Natural killer cell (primary cell): ENCODE data around the gene KLHDC8B. TPM values are rescaled to one million over a fixed set of nuclear protein-coding genes. Genes with fewer than 3 reads are reported as not detected.

Experiments
- ATAC-seq, 3 donors: fragments of 150-1000 bp in 2 of 3; fragments of 200-7000 bp in 1 of 3; cut with Tn5 transposase; 1 replicate in 1 of 3; 2 replicates in 2 of 3; pipeline ENCODE4 v1.10.0; 2021; ENCODE audit warnings: mild to moderate bottlenecking in 2 of 3, moderate library complexity in 2 of 3
- DNase-seq, 2 donors: peaks; one replicate each; pipeline versions ENCODE4 v3.0.0 to v3.0.0-alpha.2; 2013 to 2021; ENCODE audit warnings: mixed read lengths in 1 of 2
- H3K27ac ChIP-seq: one replicate; pipeline ENCODE4 v1.5.1; 2013; ENCODE audit warnings: mild to moderate bottlenecking, low read length
- H3K27me3 ChIP-seq: one replicate; pipeline ENCODE4 v1.6.1; 2013; ENCODE audit warnings: low read length; ENCODE audit not compliant: control insufficient read depth, insufficient read depth
- H3K36me3 ChIP-seq: one replicate; pipeline ENCODE4 v1.6.1; 2013; ENCODE audit warnings: low read length; ENCODE audit not compliant: control insufficient read depth, insufficient read depth
- H3K4me1 ChIP-seq: one replicate; pipeline ENCODE4 v1.6.1; 2013; ENCODE audit warnings: low read length; ENCODE audit not compliant: control insufficient read depth, insufficient read depth
- H3K4me3 ChIP-seq: one replicate; pipeline ENCODE4 v1.5.1; 2013; ENCODE audit warnings: low read length
- H3K9me3 ChIP-seq: one replicate; pipeline ENCODE4 v1.6.1; 2013; ENCODE audit warnings: low read length; ENCODE audit not compliant: control insufficient read depth, insufficient read depth
- H3K27ac Mint-ChIP-seq, 2 donors: one replicate each; pipeline ENCODE4 v1.8.0; 2022; ENCODE audit warnings: mild to moderate bottlenecking in 2 of 2, mixed read lengths in 2 of 2, moderate library complexity in 1 of 2
- H3K27me3 Mint-ChIP-seq, 2 donors: one replicate each; pipeline ENCODE4 v1.8.0; 2022; ENCODE audit warnings: low read depth in 2 of 2, mixed read lengths in 2 of 2
- H3K36me3 Mint-ChIP-seq: one replicate; pipeline ENCODE4 v1.8.0; 2022; ENCODE audit warnings: mixed read lengths
- H3K4me1 Mint-ChIP-seq, 2 donors: one replicate each; pipeline ENCODE4 v1.8.0; 2022; ENCODE audit warnings: mixed read lengths in 2 of 2
- H3K4me3 Mint-ChIP-seq: one replicate; pipeline ENCODE4 v1.8.0; 2022; ENCODE audit warnings: mild to moderate bottlenecking, moderate library complexity, mixed read lengths
- H3K9me3 Mint-ChIP-seq, 2 donors: one replicate each; pipeline ENCODE4 v1.8.0; 2022; ENCODE audit warnings: mixed read lengths in 2 of 2
- CTCF ChIP-seq: fragments of 200-600 bp; IDR thresholded peaks from one replicate; pipeline ENCODE4 v1.8.0; 2022; ENCODE audit warnings: antibody characterized with exemption
- WGBS: methylation state at CpG from one replicate; pipeline ENCODE4 v1.1.7; 2013; ENCODE audit warnings: missing lambda C conversion rate; ENCODE audit not compliant: insufficient coverage; 5-methylcytosine and 5-hydroxymethylcytosine counted together
- intact Hi-C: fragments of 100-400 bp; cut with micrococcal nuclease; formaldehyde crosslinking; loops from one replicate; pipeline ENCODE4 v1.14.2; 2022
- total RNA-seq, 4 donors: library from RNA; stranded (reverse); fragments of 120-200 nt in 1 of 4; gene quantifications; one replicate each; pipeline versions ENCODE4 v1.2.3 to v1.2.4, GENCODE V29; 2013 to 2022

The KLHDC8B gene
- total RNA-seq, 3 donors from 2014 or later (not counting 1 experiment from before 2014, with no cell fraction given), result 2.4 to 7.0 (median 3.5) TPM

- Mint-ChIP-seq H3K36me3 (no peaks in the 10 kb centered on the region), H3K9me3 (no peaks in the 10 kb centered on the region), H3K4me1 (peaks cover 0 to 5% of the 10 kb centered on the region in 2 donors), H3K4me3 (no peak overlapping the region), H3K27ac (no peak overlapping the region), H3K27me3 (peaks cover 12 to 20% of the 10 kb centered on the region in 2 donors)
- no peak overlapping the region for H3K27ac ChIP-seq
- no peaks in the 10 kb centered on the region for H3K36me3 ChIP-seq
- TF ChIP-seq CTCF, result no peak
- DNase-seq (no peak), ATAC-seq (no peak)
- H3K9me3 ChIP-seq, result no peaks in the 10 kb centered on the region
- intact Hi-C loops, result no loop called here
- H3K27me3 ChIP-seq, result peaks cover 4% of the 10 kb centered on the region
- WGBS, result 82% methylated on average over 4 of the region's 4 CpGs
- peaks cover 5% of the 10 kb centered on the region for H3K4me1 ChIP-seq
- H3K4me3 ChIP-seq, result no peak overlapping the region
Observed at GRCh38 chr3:49135499-49135898, 35.9 kb upstream of the KLHDC8B start.

DNA sequence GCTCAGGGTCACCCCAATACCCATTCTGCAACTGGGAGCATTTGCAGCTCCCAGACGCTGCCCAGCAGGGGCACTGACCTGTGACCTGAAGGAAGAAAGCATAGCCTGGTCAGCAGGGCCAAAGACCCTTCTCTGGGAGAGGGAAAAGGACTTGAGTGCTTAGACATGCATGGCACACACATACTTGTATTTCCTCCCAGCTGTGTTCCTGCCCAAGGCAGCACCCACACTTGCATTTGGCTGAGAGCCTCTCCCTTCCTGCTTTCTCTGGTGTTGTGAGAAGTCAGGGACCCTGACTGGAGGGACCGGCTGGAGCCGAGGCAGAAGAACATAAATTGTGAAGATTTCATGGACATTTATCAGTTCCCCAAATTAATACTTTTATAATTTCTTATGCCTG lies 31.3 kb upstream of the KLHDC8B start:
- Mint-ChIP-seq H3K27me3 (peaks cover 9 to 15% of the 10 kb centered on the region in 2 donors), H3K27ac (no peak overlapping the region), H3K4me1 (no peaks in the 10 kb centered on the region), H3K9me3 (peaks cover 0 to 2% of the 10 kb centered on the region in 2 donors), H3K4me3 (no peak overlapping the region), H3K36me3 (no peaks in the 10 kb centered on the region)
- no peak for TF ChIP-seq CTCF
- H3K27me3 ChIP-seq, result no peaks in the 10 kb centered on the region
- DNase-seq (no peak), ATAC-seq (no peak)
- intact Hi-C loops, result no loop called here
- no peak overlapping the region for H3K4me3 ChIP-seq
- H3K9me3 ChIP-seq, result no peaks in the 10 kb centered on the region
- H3K4me1 ChIP-seq, result no peaks in the 10 kb centered on the region
- H3K36me3 ChIP-seq, result no peaks in the 10 kb centered on the region
- WGBS, result 36% methylated on average over 1 of the region's 3 CpGs
- no peak overlapping the region for H3K27ac ChIP-seq

GRCh38 chr3:49148159-49148558 lies 23.2 kb upstream of the KLHDC8B start:
- H3K27ac ChIP-seq, result no peak overlapping the region
- no peaks in the 10 kb centered on the region for H3K36me3 ChIP-seq
- no peak overlapping the region for H3K4me3 Mint-ChIP-seq
- intact Hi-C loops, result no loop called here
- H3K9me3 ChIP-seq, result no peaks in the 10 kb centered on the region
- TF ChIP-seq CTCF, result no peak
- ATAC-seq (no peak), DNase-seq (no peak)
- no peak overlapping the region for H3K4me3 ChIP-seq
- 87% methylated on average over 4 of the region's 5 CpGs for WGBS
- peaks cover 0 to 4% of the 10 kb centered on the region in 2 donors for H3K4me1 Mint-ChIP-seq
- H3K27me3 ChIP-seq, result no peaks in the 10 kb centered on the region
- no peak overlapping the region for H3K27ac Mint-ChIP-seq
- H3K27me3 Mint-ChIP-seq, result no peaks in the 10 kb centered on the region
- H3K36me3 Mint-ChIP-seq, result no peaks in the 10 kb centered on the region
- H3K9me3 Mint-ChIP-seq, result no peaks in the 10 kb centered on the region
- no peaks in the 10 kb centered on the region for H3K4me1 ChIP-seq

GRCh38 chr3:49151610-49152009 lies 19.8 kb upstream of the KLHDC8B start:
- H3K9me3 Mint-ChIP-seq, result no peaks in the 10 kb centered on the region
- no peaks in the 10 kb centered on the region for H3K36me3 ChIP-seq
- H3K27me3 Mint-ChIP-seq, result no peaks in the 10 kb centered on the region
- WGBS, result 84% methylated on average over 2 of the region's 2 CpGs
- no peak for ATAC-seq
- DNase-seq, result no peak
- intact Hi-C loops, result no loop called here
- H3K4me3 ChIP-seq, result no peak overlapping the region
- H3K27ac ChIP-seq, result no peak overlapping the region
- no peaks in the 10 kb centered on the region for H3K9me3 ChIP-seq
- no peaks in the 10 kb centered on the region for H3K4me1 ChIP-seq
- H3K4me3 Mint-ChIP-seq, result no peak overlapping the region
- H3K4me1 Mint-ChIP-seq, result peaks cover 0 to 4% of the 10 kb centered on the region in 2 donors
- H3K27me3 ChIP-seq, result no peaks in the 10 kb centered on the region
- H3K36me3 Mint-ChIP-seq, result no peaks in the 10 kb centered on the region
- no peak for TF ChIP-seq CTCF
- peak overlapping the region in 1 of 2 donors; percentile 66 for H3K27ac Mint-ChIP-seq
